Measurements from ENCODE around the gene NR4A1. TPM values are rescaled to one million over a fixed set of nuclear protein-coding genes. Genes with fewer than 3 reads are reported as not detected.

NR4A1 gene
- total and polyA plus RNA-seq, 2 of the 13 experiments (the other 11 are each of a cell fraction or from before 2014, with no cell fraction given): 5.7 to 15.2 TPM

DNA sequence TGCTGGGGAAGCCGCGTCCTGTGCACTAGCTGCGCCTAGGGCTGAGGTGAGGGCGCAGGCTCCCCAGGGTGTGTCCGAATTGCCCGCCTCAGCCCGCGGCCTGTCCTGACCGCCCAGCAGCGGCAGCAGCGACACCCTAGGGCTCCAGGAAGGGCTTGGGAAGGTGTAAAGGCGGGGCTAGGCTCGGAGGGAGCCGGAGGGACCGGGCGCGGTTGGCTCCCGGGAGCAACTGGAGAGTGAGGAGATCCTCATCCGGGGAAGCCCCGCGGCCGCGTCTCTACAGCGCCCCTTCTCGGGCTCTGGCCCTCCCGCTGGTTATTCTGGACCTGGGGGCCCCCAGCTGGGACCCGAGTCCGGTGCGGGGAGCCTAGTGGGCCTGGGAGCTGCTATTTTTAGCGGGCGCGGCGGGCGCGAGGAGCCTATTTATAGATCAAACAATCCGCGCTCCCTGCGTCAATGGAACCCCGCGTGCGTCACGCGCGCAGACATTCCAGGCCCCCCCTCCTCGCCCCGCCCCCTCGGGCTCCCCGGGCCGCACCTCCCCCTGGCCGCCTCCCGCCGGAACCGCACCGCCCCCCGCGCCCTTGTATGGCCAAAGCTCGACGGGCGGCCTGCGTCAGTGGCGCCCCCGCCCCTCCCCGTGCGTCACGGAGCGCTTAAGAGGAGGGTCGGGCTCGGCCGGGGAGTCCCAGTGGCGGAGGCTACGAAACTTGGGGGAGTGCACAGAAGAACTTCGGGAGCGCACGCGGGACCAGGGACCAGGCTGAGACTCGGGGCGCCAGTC, at the start of gene NR4A1 (continued):
- TF ChIP-seq, protein P1, sequence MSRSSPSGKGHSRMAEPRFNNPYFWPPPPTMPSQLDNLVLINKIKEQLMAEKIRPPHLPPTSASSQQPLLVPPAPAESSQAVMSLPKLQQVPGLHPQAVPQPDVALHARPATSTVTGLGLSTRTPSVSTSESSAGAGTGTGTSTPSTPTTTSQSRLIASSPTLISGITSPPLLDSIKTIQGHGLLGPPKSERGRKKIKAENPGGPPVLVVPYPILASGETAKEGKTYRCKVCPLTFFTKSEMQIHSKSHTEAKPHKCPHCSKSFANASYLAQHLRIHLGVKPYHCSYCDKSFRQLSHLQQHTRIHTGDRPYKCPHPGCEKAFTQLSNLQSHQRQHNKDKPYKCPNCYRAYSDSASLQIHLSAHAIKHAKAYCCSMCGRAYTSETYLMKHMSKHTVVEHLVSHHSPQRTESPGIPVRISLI (CRISPR knock-in tag; IDR thresholded peaks at IDR 0.05; ENCODE audit: borderline replicate concordance): 0 out of 2 replicates have a peak, but pooled peaks have one; percentile 39
- TF ChIP-seq SAP130 (CRISPR knock-in tag; IDR thresholded peaks at IDR 0.05; ENCODE audit: low read depth) (peak; percentile 74), ZKSCAN8 (CRISPR knock-in tag; IDR thresholded peaks at IDR 0.05; ENCODE audit: borderline replicate concordance) (no peak), FOSL1 (CRISPR knock-in tag; IDR thresholded peaks at IDR 0.05; ENCODE audit: borderline replicate concordance) (no peak), ZNF660 (CRISPR knock-in tag; IDR thresholded peaks at IDR 0.05; ENCODE audit: borderline replicate concordance, low read depth) (no peak), ZNF792 (CRISPR knock-in tag; IDR thresholded peaks at IDR 0.05) (peak; percentile 39; the same call in 1 of the 2 replicates), PAF1 (CRISPR knock-in tag; IDR thresholded peaks at IDR 0.05) (no peak), GTF2F1 (IDR thresholded peaks at IDR 0.05; ENCODE audit: low read length) (peak; percentile 55; the same call in 1 of the 2 replicates), ZNF644 (CRISPR knock-in tag; IDR thresholded peaks at IDR 0.05; ENCODE audit: low read depth) (no peak), ZNF552 (CRISPR knock-in tag; IDR thresholded peaks at IDR 0.05; ENCODE audit: borderline replicate concordance) (no peak; the same call in 1 of the 2 replicates), ADNP (CRISPR knock-in tag; IDR thresholded peaks at IDR 0.05) (no peak), PHB2 (IDR thresholded peaks at IDR 0.05; ENCODE audit: partially characterized antibody) (no peak), NFYC (CRISPR knock-in tag; IDR thresholded peaks at IDR 0.05) (no peak), MXD1 (CRISPR knock-in tag; IDR thresholded peaks at IDR 0.05) (peak; percentile 37; the same call in 1 of the 2 replicates), MAZ (IDR thresholded peaks at IDR 0.05; ENCODE audit: borderline replicate concordance, low read depth, low read length) (peak; percentile 90), MAZ (CRISPR knock-in tag; IDR thresholded peaks at IDR 0.05; ENCODE audit: low read depth) (no peak; the same call in 1 of the 2 replicates), ZNF83 (CRISPR knock-in tag; IDR thresholded peaks at IDR 0.05; ENCODE audit: borderline replicate concordance) (no peak), ZNF350 (CRISPR knock-in tag; IDR thresholded peaks at IDR 0.05; ENCODE audit: borderline replicate concordance, low read depth) (0 out of 2 replicates have a peak, but pooled peaks have one; percentile 17), ZC3H4 (CRISPR knock-in tag; IDR thresholded peaks at IDR 0.05; ENCODE audit: borderline replicate concordance) (no peak), ZNF850 (CRISPR knock-in tag; conservative IDR thresholded peaks at IDR 0.05) (no peak), SNRNP70 (IDR thresholded peaks at IDR 0.05; ENCODE audit: low read depth, low read length) (no peak), THAP9 (CRISPR knock-in tag; IDR thresholded peaks at IDR 0.05; ENCODE audit: borderline replicate concordance) (0 out of 2 replicates have a peak, but pooled peaks have one; percentile 44), ZFY (CRISPR knock-in tag; IDR thresholded peaks at IDR 0.05) (peak; percentile 75), POLR2A (IDR thresholded peaks at IDR 0.05; ENCODE audit: insufficient read depth in 1 of 2, low read depth in 2 of 2, low read length in 2 of 2) (peak; percentile 89 to 93), HNF1B (CRISPR knock-in tag; IDR thresholded peaks at IDR 0.05) (peak; percentile 42; the same call in 1 of the 2 replicates)

Measured in HepG2 (cell line).